Activated CD4-positive, alpha-beta T cell treated with anti-CD3 and anti-CD28 coated beads, Interleukin-2, amount 10 ng/mL, durations not matched to agents 24 days and 14 days (primary cell): ENCODE results near the gene ALPP. TPM values are rescaled to one million over a fixed set of nuclear protein-coding genes. Genes with fewer than 3 reads are reported as not detected.
A peak's percentile ranks its signal among the peaks of the same experiment; 100 is the strongest.
"Not testable (repeated sequence)": the region's sequence is repeated elsewhere in the genome, so short reads cannot be mapped to it uniquely, and the experiment has no call there.

Experiments
- DNase-seq: peaks from one replicate; pipeline ENCODE4 v3.0.0; 2022
- H3K27ac Mint-ChIP-seq: one replicate; pipeline ENCODE4 v1.8.0; 2022; ENCODE audit warnings: mild to moderate bottlenecking, mixed read lengths
- H3K27me3 Mint-ChIP-seq: one replicate; pipeline ENCODE4 v1.8.0; 2022; ENCODE audit warnings: mixed read lengths
- H3K36me3 Mint-ChIP-seq: one replicate; pipeline ENCODE4 v1.8.0; 2022; ENCODE audit warnings: low read depth, mild to moderate bottlenecking, mixed read lengths
- H3K4me1 Mint-ChIP-seq: one replicate; pipeline ENCODE4 v1.8.0; 2021; ENCODE audit warnings: mixed read lengths
- H3K4me3 Mint-ChIP-seq: one replicate; pipeline ENCODE4 v1.8.0; 2022; ENCODE audit warnings: mild to moderate bottlenecking, moderate library complexity, mixed read lengths
- H3K9me3 Mint-ChIP-seq: one replicate; pipeline ENCODE4 v1.8.0; 2021; ENCODE audit warnings: mixed read lengths
- intact Hi-C: fragments of 100-400 bp; cut with micrococcal nuclease; formaldehyde crosslinking; loops from one replicate; pipeline ENCODE4 v1.15.1; 2023
- total RNA-seq: library from RNA; stranded (reverse); gene quantifications from 2 replicates; pipeline ENCODE4 v1.2.3, GENCODE V29; 2022

The ALPP gene
- total RNA-seq, 1 donor from 2014 or later = not detected

DNA sequence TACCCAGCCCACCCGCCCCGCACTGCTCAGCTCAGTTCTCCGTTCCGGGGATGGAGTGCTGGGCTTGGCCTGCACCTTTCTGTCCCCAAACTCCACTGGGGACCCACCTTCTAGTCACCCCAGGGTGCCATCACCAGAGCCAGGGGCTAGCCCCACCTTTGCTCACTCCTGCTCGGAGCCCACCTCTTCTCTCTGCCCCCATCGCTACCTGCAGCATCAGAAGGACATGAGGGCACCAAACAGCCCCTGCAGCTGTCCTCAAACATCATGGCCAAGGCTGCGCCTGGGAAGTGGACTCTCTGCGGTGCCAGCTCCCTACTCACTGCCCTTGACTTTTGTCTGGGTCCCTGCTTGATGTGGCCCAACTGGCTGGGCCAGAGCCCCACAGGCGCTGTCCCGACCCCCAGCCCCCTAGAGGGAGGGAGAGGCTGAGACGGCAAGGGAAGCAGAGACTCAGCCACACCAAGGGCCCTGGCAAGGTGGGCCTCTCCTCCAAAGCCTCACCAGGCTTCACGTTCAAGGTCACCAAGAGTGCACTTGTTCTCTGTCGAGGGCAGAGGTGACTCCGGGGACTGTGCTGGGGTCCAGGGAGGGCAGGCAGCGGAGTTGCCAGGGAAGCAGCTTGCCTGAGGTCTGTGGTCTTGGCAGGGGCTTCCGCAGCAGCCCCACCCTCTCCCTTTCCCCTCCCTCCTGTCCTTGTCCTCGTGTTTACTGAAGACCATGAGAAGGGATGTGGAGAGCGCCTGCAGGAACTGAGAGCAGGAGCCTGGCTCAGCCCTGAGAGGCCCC is 13.6 kb upstream of the ALPP start:
- H3K9me3 Mint-ChIP-seq, H3K27ac Mint-ChIP-seq, H3K27me3 Mint-ChIP-seq, H3K36me3 Mint-ChIP-seq, intact Hi-C loops, DNase-seq, H3K4me3 Mint-ChIP-seq: not testable (repeated sequence)
- peaks cover 18% of the 10 kb centered on the region for H3K4me1 Mint-ChIP-seq

DNA sequence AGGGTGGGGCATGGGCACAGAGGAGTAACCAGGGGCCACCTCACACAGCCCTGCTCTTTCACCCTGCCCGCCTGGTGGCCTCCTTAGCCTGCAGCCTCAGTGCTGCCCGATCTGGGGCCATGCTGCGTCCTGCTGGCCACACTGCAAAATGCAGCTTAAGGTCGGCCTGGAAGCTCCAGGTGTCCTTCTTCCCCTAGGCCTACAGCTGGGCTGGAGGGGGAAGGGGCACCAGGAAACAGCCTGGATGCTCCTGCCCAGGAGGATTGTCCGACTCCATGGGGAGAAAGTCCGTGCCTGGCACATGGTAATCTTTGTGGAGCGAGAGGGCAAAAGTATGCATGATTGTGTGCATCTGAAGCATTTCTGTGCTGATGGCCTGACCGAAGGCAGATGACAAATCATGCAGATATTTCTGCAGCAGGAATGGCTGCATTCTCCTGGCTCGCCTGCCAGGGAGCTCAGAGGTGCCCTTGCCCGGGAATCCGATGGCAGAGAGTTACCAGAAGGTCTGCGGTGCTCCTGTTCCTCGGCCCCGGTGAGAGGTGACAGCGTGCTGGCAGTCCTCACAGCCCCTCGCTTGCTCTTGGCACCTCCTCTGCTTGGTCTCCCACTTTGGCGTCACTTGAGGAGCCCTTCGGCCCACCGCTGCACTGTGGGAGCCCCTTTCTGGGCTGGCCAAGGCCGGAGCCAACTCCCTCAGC is 12.8 kb upstream of the ALPP start:
- Mint-ChIP-seq H3K4me3 (no peak overlapping the region), H3K9me3 (no peaks in the 10 kb centered on the region), H3K4me1 (peaks cover 18% of the 10 kb centered on the region), H3K36me3 (no peaks in the 10 kb centered on the region), H3K27me3 (no peaks in the 10 kb centered on the region), H3K27ac (no peak overlapping the region)
- peak; percentile 78 for DNase-seq
- intact Hi-C loops = no loop called here

DNA sequence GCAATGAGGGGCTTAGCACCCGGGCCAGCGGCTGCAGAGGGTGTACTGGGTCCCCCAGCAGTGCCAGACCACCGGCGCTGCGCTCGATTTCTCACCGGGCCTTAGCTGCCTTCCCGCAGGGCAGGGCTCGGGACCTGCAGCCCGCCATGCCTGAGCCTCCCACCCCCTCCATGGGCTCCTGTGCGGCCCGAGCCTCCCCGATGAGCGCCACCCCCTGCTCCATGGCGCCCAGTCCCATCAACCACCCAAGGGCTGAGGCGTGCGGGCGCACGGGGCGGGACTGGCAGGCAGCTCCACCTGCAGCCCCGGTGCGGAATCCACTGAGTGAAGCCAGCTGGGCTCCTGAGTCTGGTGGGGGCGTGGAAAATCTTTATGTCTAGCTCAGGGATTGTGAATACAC is 12.1 kb upstream of the ALPP start:
- not testable (repeated sequence) for H3K27me3 Mint-ChIP-seq, DNase-seq
- peaks cover 18% of the 10 kb centered on the region for H3K4me1 Mint-ChIP-seq

DNA sequence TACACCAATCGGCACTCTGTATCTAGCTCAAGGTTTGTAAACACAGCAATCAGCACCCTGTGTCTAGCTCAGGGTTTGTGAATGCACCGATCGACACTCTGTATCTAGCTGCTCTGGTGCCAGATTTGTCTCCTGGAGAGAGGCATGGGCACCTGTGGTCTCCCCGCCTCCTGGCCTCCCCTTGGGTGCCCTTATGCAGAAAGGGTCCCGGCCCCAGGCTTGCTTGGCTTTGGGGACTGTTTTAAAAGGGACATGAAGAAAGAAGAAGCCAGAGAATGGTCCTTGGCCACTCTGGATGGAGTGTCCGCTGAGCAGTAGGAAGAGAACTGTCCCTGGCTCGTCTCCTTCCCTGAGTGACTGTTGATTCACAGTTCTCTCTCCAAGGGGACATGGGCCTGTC is 11.5 kb upstream of the ALPP start:
- intact Hi-C loops = no loop called here
- H3K4me3 Mint-ChIP-seq = no peak overlapping the region
- H3K27ac Mint-ChIP-seq = no peak overlapping the region
- no peaks in the 10 kb centered on the region for H3K27me3 Mint-ChIP-seq
- DNase-seq = no peak
- H3K36me3 Mint-ChIP-seq = no peaks in the 10 kb centered on the region
- H3K9me3 Mint-ChIP-seq = no peaks in the 10 kb centered on the region
- H3K4me1 Mint-ChIP-seq = peaks cover 18% of the 10 kb centered on the region

More for the DNA sequence above, 12.1 kb upstream of the ALPP start:
- H3K27ac Mint-ChIP-seq, H3K36me3 Mint-ChIP-seq, H3K4me3 Mint-ChIP-seq, intact Hi-C loops, H3K9me3 Mint-ChIP-seq: not testable (repeated sequence)

- H3K27ac Mint-ChIP-seq = no peak overlapping the region
- peaks cover 14% of the 10 kb centered on the region for H3K4me1 Mint-ChIP-seq
- no peak for DNase-seq
- no peaks in the 10 kb centered on the region for H3K9me3 Mint-ChIP-seq
- intact Hi-C loops = no loop called here
- no peaks in the 10 kb centered on the region for H3K36me3 Mint-ChIP-seq
- no peaks in the 10 kb centered on the region for H3K27me3 Mint-ChIP-seq
- H3K4me3 Mint-ChIP-seq = no peak overlapping the region
Observed at GRCh38 chr2:232367591-232368233, 10.8 kb upstream of the ALPP start.

- intact Hi-C loops = no loop called here
- Mint-ChIP-seq H3K4me3 (no peak overlapping the region), H3K27me3 (no peaks in the 10 kb centered on the region), H3K36me3 (no peaks in the 10 kb centered on the region), H3K9me3 (no peaks in the 10 kb centered on the region), H3K27ac (no peak overlapping the region), H3K4me1 (peaks cover 14% of the 10 kb centered on the region)
- DNase-seq = no peak
Observed at GRCh38 chr2:232368311-232368731, 10.2 kb upstream of the ALPP start.

- intact Hi-C loops = no loop called here
- H3K27ac Mint-ChIP-seq = no peak overlapping the region
Observed at GRCh38 chr2:232369126-232369951, 9.2 kb upstream of the ALPP start.

GRCh38 chr2:232370007-232370406 is 8.5 kb upstream of the ALPP start:
- not testable (repeated sequence) for H3K27ac Mint-ChIP-seq, H3K9me3 Mint-ChIP-seq, H3K4me3 Mint-ChIP-seq

More at GRCh38 chr2:232369126-232369951, 9.2 kb upstream of the ALPP start:
- DNase-seq = no peak
- Mint-ChIP-seq H3K27me3 (no peaks in the 10 kb centered on the region), H3K36me3 (no peaks in the 10 kb centered on the region), H3K4me1 (peaks cover 4% of the 10 kb centered on the region), H3K9me3 (no peaks in the 10 kb centered on the region), H3K4me3 (no peak overlapping the region)

DNA sequence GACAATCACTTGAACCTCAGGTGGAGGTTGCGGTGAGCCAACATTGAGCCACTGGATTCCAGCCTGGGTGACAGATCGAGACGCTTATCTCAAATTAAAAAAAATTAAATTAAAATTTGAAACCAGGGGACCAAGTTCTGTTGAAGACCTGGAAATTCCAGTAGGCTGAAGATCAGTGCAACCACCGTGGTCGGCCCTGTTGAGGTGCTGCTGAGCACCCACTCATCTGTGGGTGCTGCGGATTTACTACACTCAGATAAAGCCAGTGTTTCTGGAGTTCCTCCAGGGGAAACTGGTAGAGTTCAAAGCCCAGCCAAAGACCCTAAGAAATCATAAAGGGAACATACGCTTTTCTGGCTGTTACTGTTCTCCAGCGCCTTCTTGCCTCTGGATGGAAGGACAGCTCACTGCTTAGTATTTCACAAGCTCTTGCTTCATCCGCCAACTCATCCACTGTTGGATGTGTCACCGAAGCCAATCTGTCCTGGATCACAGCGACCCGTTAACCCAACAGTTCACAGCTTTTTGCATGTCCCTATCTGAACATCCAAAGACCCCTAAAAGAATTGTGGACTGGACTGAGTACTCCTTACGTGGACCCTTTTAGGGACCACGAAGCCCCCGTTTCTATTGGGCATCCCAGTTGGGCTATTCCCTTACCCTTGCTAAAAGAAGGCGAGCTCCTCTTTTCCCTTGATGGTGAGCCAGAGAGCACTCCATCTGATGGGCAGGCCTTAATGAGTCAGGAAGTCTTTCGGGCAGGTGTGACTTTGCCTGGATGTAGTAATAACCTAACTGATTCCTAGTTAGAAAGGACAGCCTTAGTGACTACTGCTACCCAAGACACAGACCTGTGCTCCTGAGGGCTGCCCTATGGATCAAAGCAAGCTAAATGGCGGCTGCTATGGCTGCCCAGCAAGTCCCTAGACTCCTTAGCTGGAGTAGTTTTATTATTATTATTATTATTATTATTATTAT is 6.0 kb upstream of the ALPP start:
- H3K9me3 Mint-ChIP-seq = no peaks in the 10 kb centered on the region
- H3K27ac Mint-ChIP-seq = no peak overlapping the region
- H3K4me3 Mint-ChIP-seq = no peak overlapping the region

More at GRCh38 chr2:232370007-232370406, 8.5 kb upstream of the ALPP start:
- DNase-seq, H3K4me1 Mint-ChIP-seq, intact Hi-C loops, H3K27me3 Mint-ChIP-seq, H3K36me3 Mint-ChIP-seq: not testable (repeated sequence)

DNA sequence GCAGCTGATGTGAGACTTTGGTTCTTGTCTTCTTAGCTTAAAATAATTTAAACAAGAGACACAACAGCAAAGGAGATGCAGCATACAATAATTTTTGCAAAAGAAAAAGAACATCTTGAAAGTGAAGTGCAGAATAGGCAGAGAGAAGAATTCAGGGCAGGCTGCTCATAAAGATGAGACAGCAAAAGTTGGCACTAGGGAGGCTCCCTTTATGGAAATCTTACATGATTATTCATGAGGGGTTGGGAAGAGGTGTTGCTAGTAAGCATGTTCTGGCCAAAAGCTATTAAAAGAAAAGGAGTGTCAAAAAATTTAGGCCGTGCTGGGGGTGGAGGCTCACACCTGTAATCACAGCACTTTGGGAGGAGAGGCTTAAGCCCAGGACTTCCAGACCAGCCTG is 4.2 kb upstream of the ALPP start:
- H3K27me3 Mint-ChIP-seq = no peaks in the 10 kb centered on the region
- DNase-seq = no peak
- intact Hi-C loops = no loop called here
- H3K27ac Mint-ChIP-seq = no peak overlapping the region
- H3K9me3 Mint-ChIP-seq = no peaks in the 10 kb centered on the region
- H3K4me3 Mint-ChIP-seq = no peak overlapping the region
- no peaks in the 10 kb centered on the region for H3K4me1 Mint-ChIP-seq
- no peaks in the 10 kb centered on the region for H3K36me3 Mint-ChIP-seq

More for the DNA sequence above, 6.0 kb upstream of the ALPP start:
- Mint-ChIP-seq H3K27me3 (no peaks in the 10 kb centered on the region), H3K36me3 (no peaks in the 10 kb centered on the region), H3K4me1 (no peaks in the 10 kb centered on the region)
- intact Hi-C loops = no loop called here
- no peak for DNase-seq

DNA sequence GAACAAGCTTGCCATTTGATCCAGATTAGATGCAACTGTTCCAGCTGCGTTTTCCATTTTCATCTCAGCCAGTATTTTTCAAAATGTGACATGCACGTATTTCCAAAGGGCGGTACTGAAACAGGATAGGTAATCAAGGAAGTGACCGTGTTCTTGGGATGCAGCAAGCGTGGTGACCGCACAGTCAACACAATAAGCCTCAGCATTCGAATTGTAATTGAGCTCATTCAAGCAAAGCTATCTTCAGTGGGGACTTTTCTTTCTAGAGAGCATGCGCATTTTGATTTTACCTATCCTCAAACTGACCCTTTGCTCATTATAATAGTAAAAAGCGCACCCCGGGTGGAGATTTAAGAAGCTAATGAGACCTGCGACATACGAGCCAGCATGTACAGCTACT is 3.4 kb upstream of the ALPP start:
- Mint-ChIP-seq H3K27me3 (no peaks in the 10 kb centered on the region), H3K4me1 (no peaks in the 10 kb centered on the region), H3K4me3 (no peak overlapping the region), H3K27ac (no peak overlapping the region), H3K36me3 (no peaks in the 10 kb centered on the region), H3K9me3 (no peaks in the 10 kb centered on the region)
- intact Hi-C loops = no loop called here
- no peak for DNase-seq

DNA sequence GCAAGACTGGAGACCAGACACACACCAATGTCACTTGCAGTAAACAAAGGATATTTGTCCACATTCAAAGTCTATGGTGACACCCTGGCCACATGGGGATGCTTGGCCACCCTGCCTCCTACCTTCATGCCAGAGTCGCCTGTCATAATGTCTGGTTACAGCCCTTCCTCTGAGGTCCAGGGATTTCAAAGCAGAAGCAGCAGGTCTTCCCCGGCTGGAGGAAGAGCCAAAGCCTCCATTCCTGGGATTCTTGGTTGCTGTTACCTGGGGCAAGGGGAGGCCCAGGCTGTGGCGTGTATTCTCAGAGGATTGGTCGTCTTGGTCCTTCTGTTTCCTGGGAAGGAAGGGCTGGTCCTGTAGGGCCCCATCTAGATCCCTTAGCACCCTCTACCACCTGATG is 2.3 kb upstream of the ALPP start:
- Mint-ChIP-seq H3K36me3 (no peaks in the 10 kb centered on the region), H3K9me3 (no peaks in the 10 kb centered on the region), H3K4me1 (no peaks in the 10 kb centered on the region), H3K27ac (no peak overlapping the region), H3K27me3 (no peaks in the 10 kb centered on the region), H3K4me3 (no peak overlapping the region)
- intact Hi-C loops = no loop called here
- DNase-seq = no peak

GRCh38 chr2:232376713-232377112 is 1.8 kb upstream of the ALPP start:
- Mint-ChIP-seq H3K4me3 (no peak overlapping the region), H3K27ac (no peak overlapping the region), H3K27me3 (peaks cover under 1% of the 10 kb centered on the region), H3K9me3 (no peaks in the 10 kb centered on the region), H3K36me3 (no peaks in the 10 kb centered on the region), H3K4me1 (no peaks in the 10 kb centered on the region)
- no peak for DNase-seq
- intact Hi-C loops = no loop called here
